Ishikawa (cell line): ENCODE measurements around the gene KIAA1755.

Source experiments
- CEBPB ChIP-seq: IDR thresholded peaks from 2 replicates; pipeline ENCODE4 v1.6.1; 2012
- CREB1 ChIP-seq: IDR thresholded peaks from 2 replicates; pipeline ENCODE4 v1.6.1; 2012; ENCODE audit warnings: low read depth
- EGR1 ChIP-seq: IDR thresholded peaks from 2 replicates; pipeline ENCODE4 v1.6.1; 2012
- EP300 ChIP-seq: IDR thresholded peaks from 2 replicates; pipeline ENCODE4 v1.6.1; 2012; ENCODE audit warnings: borderline replicate concordance
- FOXM1 ChIP-seq: IDR thresholded peaks from 2 replicates; pipeline ENCODE4 v1.6.1; 2012; ENCODE audit warnings: low read depth, borderline replicate concordance
- NFIC ChIP-seq: IDR thresholded peaks from 2 replicates; pipeline ENCODE4 v1.6.1; 2012
- RAD21 ChIP-seq: IDR thresholded peaks from 2 replicates; pipeline ENCODE4 v1.6.1; 2012; ENCODE audit warnings: low read depth
- REST ChIP-seq: IDR thresholded peaks from 2 replicates; pipeline ENCODE4 v1.6.1; 2012; ENCODE audit warnings: low read depth, mild to moderate bottlenecking
- TAF1 ChIP-seq: IDR thresholded peaks from 2 replicates; pipeline ENCODE4 v1.6.1; 2012; ENCODE audit warnings: low read depth, mild to moderate bottlenecking
- TCF12 ChIP-seq: IDR thresholded peaks from 2 replicates; pipeline ENCODE4 v1.6.1; 2012; ENCODE audit warnings: low read depth
- TEAD4 ChIP-seq: IDR thresholded peaks from 2 replicates; pipeline ENCODE4 v1.6.1; 2012
- YY1 ChIP-seq: IDR thresholded peaks from 2 replicates; pipeline ENCODE4 v1.6.1; 2012; ENCODE audit warnings: low read depth
- ZBTB7A ChIP-seq: IDR thresholded peaks from 2 replicates; pipeline ENCODE4 v1.6.1; 2012; ENCODE audit warnings: low read depth
- TF ChIP-seq, protein P1 (sequence below): IDR thresholded peaks from 2 replicates; pipeline ENCODE4 v1.6.1; 2012
- TF ChIP-seq, protein P2 (sequence below): IDR thresholded peaks from 2 replicates; pipeline ENCODE4 v1.6.1; 2012

The KIAA1755 gene

GRCh38 chr20:38229376-38230252, 30.9 kb downstream of the KIAA1755 start:
- TF ChIP-seq NFIC (no peak), TAF1 (no peak), YY1 (no peak), REST (no peak), FOXM1 (no peak), RAD21 (peak; percentile 59; the same call in 1 of the 2 replicates)

- no peak for TF ChIP-seq ZBTB7A
- TF ChIP-seq TEAD4, result no peak
- TF ChIP-seq FOXM1, result no peak
- TF ChIP-seq, protein P1, sequence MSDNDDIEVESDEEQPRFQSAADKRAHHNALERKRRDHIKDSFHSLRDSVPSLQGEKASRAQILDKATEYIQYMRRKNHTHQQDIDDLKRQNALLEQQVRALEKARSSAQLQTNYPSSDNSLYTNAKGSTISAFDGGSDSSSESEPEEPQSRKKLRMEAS, result 0 out of 2 replicates have a peak, but pooled peaks have one; percentile 18
- no peak for TF ChIP-seq CREB1
- no peak for TF ChIP-seq EP300
- TF ChIP-seq, protein P2, sequence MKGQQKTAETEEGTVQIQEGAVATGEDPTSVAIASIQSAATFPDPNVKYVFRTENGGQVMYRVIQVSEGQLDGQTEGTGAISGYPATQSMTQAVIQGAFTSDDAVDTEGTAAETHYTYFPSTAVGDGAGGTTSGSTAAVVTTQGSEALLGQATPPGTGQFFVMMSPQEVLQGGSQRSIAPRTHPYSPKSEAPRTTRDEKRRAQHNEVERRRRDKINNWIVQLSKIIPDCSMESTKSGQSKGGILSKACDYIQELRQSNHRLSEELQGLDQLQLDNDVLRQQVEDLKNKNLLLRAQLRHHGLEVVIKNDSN, result peak; percentile 85
- 0 out of 2 replicates have a peak, but pooled peaks have one; percentile 18 for TF ChIP-seq CEBPB
- TF ChIP-seq YY1, result no peak
- TF ChIP-seq EGR1, result no peak
- no peak for TF ChIP-seq TCF12
- TF ChIP-seq REST, result no peak
- no peak for TF ChIP-seq TAF1
- no peak for TF ChIP-seq NFIC
- TF ChIP-seq RAD21, result no peak
Measured at GRCh38 chr20:38228436-38228835, 32.1 kb downstream of the KIAA1755 start.

- TF ChIP-seq, protein P1, result no peak
- TF ChIP-seq RAD21, result no peak
- TF ChIP-seq, protein P2, result no peak
- TF ChIP-seq YY1, result no peak
- TF ChIP-seq REST, result no peak
- TF ChIP-seq EGR1, result no peak
- no peak for TF ChIP-seq ZBTB7A
- TF ChIP-seq NFIC, result no peak
- no peak for TF ChIP-seq TEAD4
- TF ChIP-seq FOXM1, result no peak
- no peak for TF ChIP-seq CREB1
Measured at GRCh38 chr20:38227420-38228360, 32.8 kb downstream of the KIAA1755 start.
